Keratinocyte (primary cell): Measurements from ENCODE around the gene TMEM126B. TPM values are rescaled to one million over a fixed set of nuclear protein-coding genes. Genes with fewer than 3 reads are reported as not detected.

Experiments used
- DNase-seq: peaks from one replicate; pipeline ENCODE4 v3.0.0-alpha.2; 2011; ENCODE audit warnings: low read depth, missing footprints, low spot score
- FAIRE-seq: peaks from 2 replicates; lab custom pipeline; 2011; peaks lifted over from hg19 to GRCh38; lab: Jason Lieb, UNC
- H2AFZ ChIP-seq: 2 replicates; pipeline ENCODE4 v1.6.0; 2012; ENCODE audit warnings: low read length, control low read depth, inconsistent platforms; ENCODE audit not compliant: control insufficient read depth
- H3K27ac ChIP-seq: 2 replicates; pipeline ENCODE4 v1.5.1; 2011; ENCODE audit warnings: low read length; ENCODE audit not compliant: control insufficient read depth, insufficient read depth
- H3K27me3 ChIP-seq: 3 replicates; pipeline ENCODE4 v1.6.0; 2011; ENCODE audit warnings: low read length; ENCODE audit not compliant: control insufficient read depth, insufficient read depth; ENCODE audit errors: extremely low read depth
- H3K36me3 ChIP-seq, 2 experiments: 2 replicates in 1 of 2; 3 replicates in 1 of 2; pipeline ENCODE4 v1.5.1; 2011; ENCODE audit warnings: low read length in 2 of 2, mild to moderate bottlenecking in 1 of 2; ENCODE audit not compliant: control insufficient read depth in 2 of 2, insufficient read depth in 2 of 2; ENCODE audit errors: extremely low read depth in 1 of 2
- H3K4me1 ChIP-seq: 3 replicates; pipeline ENCODE4 v1.5.1; 2011; ENCODE audit warnings: low read length; ENCODE audit not compliant: control insufficient read depth, insufficient read depth; ENCODE audit errors: extremely low read depth
- H3K4me2 ChIP-seq: 3 replicates; pipeline ENCODE4 v1.6.0; 2011; ENCODE audit warnings: low read depth, low read length; ENCODE audit not compliant: control insufficient read depth, insufficient read depth; ENCODE audit errors: extremely low read depth
- H3K4me3 ChIP-seq, 3 experiments: fragments of 200-600 bp in 1 of 3; sonication (generic) in 1 of 3; 2 replicates in 2 of 3; 3 replicates in 1 of 3; pipeline ENCODE4 v1.5.1; 2011 to 2016; ENCODE audit warnings: low read length in 3 of 3, mild to moderate bottlenecking in 3 of 3, control low read depth in 2 of 3, inconsistent platforms in 1 of 3, low read depth in 1 of 3, mixed read lengths in 1 of 3, mixed run types in 1 of 3, moderate library complexity in 1 of 3; ENCODE audit not compliant: control insufficient read depth in 2 of 3, insufficient read depth in 2 of 3; ENCODE audit errors: extremely low read depth in 1 of 3
- H3K79me2 ChIP-seq: 2 replicates; pipeline ENCODE4 v1.6.0; 2012; ENCODE audit warnings: low read length; ENCODE audit not compliant: control insufficient read depth, insufficient read depth
- H3K9ac ChIP-seq: 3 replicates; pipeline ENCODE4 v1.6.0; 2011; ENCODE audit warnings: low read length; ENCODE audit not compliant: control insufficient read depth, insufficient read depth; ENCODE audit errors: extremely low read depth
- H3K9me1 ChIP-seq: 3 replicates; pipeline ENCODE4 v1.6.0; 2011; ENCODE audit warnings: low read length; ENCODE audit not compliant: control insufficient read depth, insufficient read depth; ENCODE audit errors: extremely low read depth
- H3K9me3 ChIP-seq: 2 replicates; pipeline ENCODE4 v1.5.1; 2012; ENCODE audit warnings: low read depth, low read length; ENCODE audit not compliant: control insufficient read depth
- H4K20me1 ChIP-seq: 3 replicates; pipeline ENCODE4 v1.6.0; 2011; ENCODE audit warnings: low read length; ENCODE audit not compliant: control insufficient read depth, insufficient read depth; ENCODE audit errors: extremely low read depth
- EZH2 ChIP-seq: IDR thresholded peaks from one replicate; pipeline ENCODE4 v1.6.1; 2012; ENCODE audit warnings: inconsistent platforms, mild to moderate bottlenecking, low read length, moderate library complexity
- dilution Hi-C: fragments of 300-500 bp; cut with MboI; formaldehyde crosslinking; loops from one replicate; pipeline ENCODE4 v1.7.0; 2020; ENCODE audit warnings: low sequenced_read_pairs; ENCODE audit not compliant: extremely low pct_ligation_motif_present
- polyA plus RNA-seq, 5 experiments: library from polyadenylated mRNA; depleted of rRNA in 3 of 5; stranded (reverse) in 3 of 5; stranded (forward) in 1 of 5; unstranded in 1 of 5; fragments of >200 nt; gene quantifications; 1 replicate in 1 of 5; 2 replicates in 3 of 5; 3 replicates in 1 of 5; pipeline versions ENCODE4 v1.2.1 to v1.2.3, GENCODE V29; 2011 to 2012; ENCODE audit warnings: missing spikeins in 2 of 5, low read depth in 1 of 5, low replicate concordance in 1 of 5
- TF ChIP-seq, protein P1 (sequence below), 3 experiments: IDR thresholded peaks in 1 of 3; conservative IDR thresholded peaks in 1 of 3; optimal IDR thresholded peaks in 1 of 3; 2 replicates in 2 of 3; 3 replicates in 1 of 3; pipeline versions ENCODE3 to v1.5.1; 2011; ENCODE audit warnings: low read length in 3 of 3, mild to moderate bottlenecking in 3 of 3, moderate library complexity in 2 of 3, control low read depth in 1 of 3, inconsistent platforms in 1 of 3; ENCODE audit not compliant: insufficient read depth in 2 of 3; ENCODE audit errors: extremely low read depth in 1 of 3

TMEM126B gene
- polyA plus RNA-seq, 1 donor (not counting 4 experiments of a cell fraction or from before 2014, with no cell fraction given) = 105 TPM

DNA sequence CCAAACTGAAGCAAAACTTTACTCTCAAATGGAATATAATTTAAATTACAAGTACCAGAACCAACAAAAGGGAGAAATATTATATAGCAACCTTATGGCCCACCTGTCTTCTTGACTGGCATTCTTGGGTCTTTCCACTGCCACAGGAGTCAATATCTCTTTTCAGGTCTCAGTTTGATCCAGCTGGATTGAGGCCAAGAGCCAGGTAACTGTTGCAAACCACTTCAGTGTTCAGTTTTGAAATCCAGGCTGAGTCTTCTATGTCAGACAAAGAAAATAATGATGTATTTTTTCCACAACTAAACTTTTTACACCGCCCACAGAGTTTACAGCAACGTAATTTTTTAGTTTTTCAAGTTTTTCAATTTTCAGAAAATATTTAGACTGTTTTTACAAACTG, 1.9 kb upstream of the TMEM126B start:
- H3K9ac ChIP-seq = no peak overlapping the region
- H3K79me2 ChIP-seq = peaks cover 30% of the 10 kb centered on the region
- H3K36me3 ChIP-seq = no peaks in the 10 kb centered on the region
- H2AFZ ChIP-seq = peak overlapping the region; percentile 97
- dilution Hi-C loops = no loop called here
- no peaks in the 10 kb centered on the region for H3K9me3 ChIP-seq
- no peak for DNase-seq
- H4K20me1 ChIP-seq = no peaks in the 10 kb centered on the region
- no peaks in the 10 kb centered on the region for H3K27me3 ChIP-seq
- H3K4me1 ChIP-seq = peaks cover 20% of the 10 kb centered on the region
- TF ChIP-seq, protein P1, sequence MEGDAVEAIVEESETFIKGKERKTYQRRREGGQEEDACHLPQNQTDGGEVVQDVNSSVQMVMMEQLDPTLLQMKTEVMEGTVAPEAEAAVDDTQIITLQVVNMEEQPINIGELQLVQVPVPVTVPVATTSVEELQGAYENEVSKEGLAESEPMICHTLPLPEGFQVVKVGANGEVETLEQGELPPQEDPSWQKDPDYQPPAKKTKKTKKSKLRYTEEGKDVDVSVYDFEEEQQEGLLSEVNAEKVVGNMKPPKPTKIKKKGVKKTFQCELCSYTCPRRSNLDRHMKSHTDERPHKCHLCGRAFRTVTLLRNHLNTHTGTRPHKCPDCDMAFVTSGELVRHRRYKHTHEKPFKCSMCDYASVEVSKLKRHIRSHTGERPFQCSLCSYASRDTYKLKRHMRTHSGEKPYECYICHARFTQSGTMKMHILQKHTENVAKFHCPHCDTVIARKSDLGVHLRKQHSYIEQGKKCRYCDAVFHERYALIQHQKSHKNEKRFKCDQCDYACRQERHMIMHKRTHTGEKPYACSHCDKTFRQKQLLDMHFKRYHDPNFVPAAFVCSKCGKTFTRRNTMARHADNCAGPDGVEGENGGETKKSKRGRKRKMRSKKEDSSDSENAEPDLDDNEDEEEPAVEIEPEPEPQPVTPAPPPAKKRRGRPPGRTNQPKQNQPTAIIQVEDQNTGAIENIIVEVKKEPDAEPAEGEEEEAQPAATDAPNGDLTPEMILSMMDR (optimal IDR thresholded peaks at IDR 0.05 in 1 of 3, IDR thresholded peaks at IDR 0.05 in 1 of 3, conservative IDR thresholded peaks at IDR 0.05 in 1 of 3; ENCODE audit: extremely low read depth in 1 of 3, insufficient read depth in 2 of 3, low read length in 3 of 3) = no peak
- TF ChIP-seq EZH2 = no peak
- peak overlapping the region; percentile 98 for H3K4me2 ChIP-seq
- no peak overlapping the region for H3K27ac ChIP-seq
- H3K9me1 ChIP-seq = no peaks in the 10 kb centered on the region
- H3K4me3 ChIP-seq = no peak overlapping the region
- no peak for FAIRE-seq

DNA sequence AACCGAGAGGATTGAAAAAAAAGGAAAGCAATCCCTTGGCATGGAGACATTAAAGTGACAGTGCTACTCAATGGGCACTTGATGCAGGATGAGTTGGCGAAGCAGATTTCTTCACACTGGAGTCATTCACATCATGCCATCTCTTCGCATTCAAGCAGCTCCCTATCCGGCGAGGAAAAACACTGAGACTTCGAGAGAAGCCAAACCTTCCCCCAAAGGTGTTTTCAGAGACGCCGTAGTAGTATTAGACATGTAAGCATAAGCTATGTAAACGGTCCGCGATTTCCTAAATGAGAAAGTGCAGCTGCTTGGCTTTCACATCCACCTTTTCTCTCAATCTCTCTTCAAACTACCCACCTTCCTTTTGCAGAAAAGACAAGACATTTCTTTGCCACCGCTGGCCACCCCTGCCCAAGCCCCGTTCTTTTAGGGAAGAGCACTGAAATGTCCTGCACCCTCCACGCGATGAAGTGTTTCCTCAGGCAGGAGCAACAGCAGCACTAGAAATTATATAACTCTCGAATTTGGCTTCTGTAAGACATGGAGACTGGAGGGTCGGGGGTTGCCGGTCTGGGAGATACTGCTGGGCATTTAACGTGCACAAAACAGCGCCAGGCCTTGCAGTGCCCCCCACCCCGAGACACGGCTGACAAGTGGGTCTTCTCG, 928 bp upstream of the TMEM126B start, which contains the start of gene DLG2:
TSS of gene DLG2 (minus strand) at position 13 of the 666 bp plus-strand sequence.
- Histone ChIP-seq H3K9ac (peak within 1 kb of the TSS; percentile 90), H3K9me1 (no peaks in the 10 kb centered on the region), H3K79me2 (peaks cover 35% of the 10 kb centered on the region), H3K9me3 (no peaks in the 10 kb centered on the region), H2AFZ (peak within 1 kb of the TSS; percentile 97), H4K20me1 (no peaks in the 10 kb centered on the region), H3K27me3 (no peaks in the 10 kb centered on the region), H3K27ac (peak within 1 kb of the TSS; percentile 71), H3K4me3 (peak within 1 kb of the TSS; percentile 55 to 86 (median 86)), H3K4me2 (peak within 1 kb of the TSS; percentile 98), H3K36me3 (no peaks in the 10 kb centered on the region), H3K4me1 (peaks cover 20% of the 10 kb centered on the region)
- DNase-seq (no peak), FAIRE-seq (peak; percentile 78)
- TF ChIP-seq EZH2 = no peak
- TF ChIP-seq, protein P1 (optimal IDR thresholded peaks at IDR 0.05 in 1 of 3, IDR thresholded peaks at IDR 0.05 in 1 of 3, conservative IDR thresholded peaks at IDR 0.05 in 1 of 3; ENCODE audit: extremely low read depth in 1 of 3, insufficient read depth in 2 of 3, low read length in 3 of 3) = no peak
- dilution Hi-C loops = no loop called here
